Measurements from ENCODE around the gene GRIP1.

GRIP1 gene

DNA sequence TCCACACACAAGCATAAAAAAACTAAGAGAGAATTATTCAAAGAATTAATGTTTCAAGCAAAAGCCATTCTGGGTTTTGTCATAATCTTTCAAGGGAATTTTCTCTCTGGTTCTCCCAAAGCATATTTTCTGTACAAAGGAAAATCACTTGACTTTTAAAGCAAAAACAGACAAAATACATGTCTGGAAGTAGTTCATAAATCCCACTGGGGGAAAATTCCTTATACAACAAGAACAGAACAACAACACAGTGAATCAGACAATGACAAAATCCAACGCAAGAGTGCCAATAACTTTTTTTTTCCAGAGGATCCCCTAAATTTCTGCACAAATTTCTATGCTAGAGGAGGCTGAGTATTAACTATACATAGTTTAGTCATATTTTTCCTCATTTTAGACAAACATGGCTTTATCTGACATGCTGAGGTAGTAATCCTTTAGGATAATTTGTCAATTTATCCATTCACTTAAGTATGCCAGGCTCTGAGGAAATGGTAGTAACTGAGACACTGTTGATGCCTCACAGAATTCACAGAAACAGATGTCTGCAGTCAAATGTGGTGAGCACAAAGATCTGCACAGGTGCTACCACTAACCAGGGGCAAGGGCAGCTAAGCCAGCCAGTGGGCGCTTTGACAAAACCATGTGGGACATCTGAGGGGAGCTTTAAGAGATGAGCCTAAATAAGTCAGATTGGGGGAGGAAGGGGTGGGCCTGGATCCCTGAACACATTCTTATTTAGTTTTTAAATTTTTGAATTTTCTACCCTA lies 38.0 kb downstream of the GRIP1 start:
- H3K4me3 ChIP-seq (ENCODE audit: low read length in 2 of 2): no peak overlapping the region
- no peaks in the 10 kb centered on the region for H3K36me3 ChIP-seq (ENCODE audit: control insufficient read depth in 2 of 2, insufficient read depth in 2 of 2, low read length in 2 of 2)
- no peaks in the 10 kb centered on the region for H3K4me1 ChIP-seq (ENCODE audit: control insufficient read depth, insufficient read depth, low read length)

DNA sequence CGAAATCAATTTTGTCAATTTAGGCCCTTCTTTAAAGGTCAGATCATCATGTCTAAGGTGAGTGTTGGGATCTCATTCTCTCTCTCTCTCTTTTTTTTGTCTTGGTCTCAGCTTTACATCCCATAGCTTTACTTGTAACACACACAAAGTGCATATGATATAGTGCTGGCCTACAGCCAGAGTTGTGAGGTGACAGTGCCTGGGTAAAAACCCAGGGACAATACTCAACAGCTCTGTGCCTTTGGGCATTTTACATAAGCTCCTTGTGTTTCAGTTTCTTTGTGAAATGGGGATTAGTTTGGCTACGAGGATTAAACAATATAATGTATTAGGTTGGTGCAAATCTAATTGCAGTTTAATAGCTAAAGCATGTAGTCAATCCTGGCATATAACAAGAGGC lies 40.2 kb downstream of the GRIP1 start:
- Histone ChIP-seq H3K4me1 (ENCODE audit: control insufficient read depth, insufficient read depth, low read length) (no peaks in the 10 kb centered on the region), H3K4me3 (ENCODE audit: low read length in 2 of 2) (no peak overlapping the region), H3K27me3 (ENCODE audit: control insufficient read depth in 1 of 2, insufficient read depth in 2 of 2, low read length in 2 of 2) (no peaks in the 10 kb centered on the region), H3K27ac (ENCODE audit: low read length) (no peak overlapping the region), H3K9ac (ENCODE audit: low read length in 2 of 2) (no peak overlapping the region), H3K9me3 (ENCODE audit: control insufficient read depth in 2 of 2, low read length in 2 of 2) (no peaks in the 10 kb centered on the region), H3K36me3 (ENCODE audit: control insufficient read depth in 2 of 2, insufficient read depth in 2 of 2, low read length in 2 of 2) (no peaks in the 10 kb centered on the region)

More for the DNA sequence above, 38.0 kb downstream of the GRIP1 start:
- no peaks in the 10 kb centered on the region for H3K9me3 ChIP-seq (ENCODE audit: control insufficient read depth in 2 of 2, low read length in 2 of 2)
- H3K27me3 ChIP-seq (ENCODE audit: control insufficient read depth in 1 of 2, insufficient read depth in 2 of 2, low read length in 2 of 2): no peaks in the 10 kb centered on the region
- H3K27ac ChIP-seq (ENCODE audit: low read length): no peak overlapping the region
- H3K9ac ChIP-seq (ENCODE audit: low read length in 2 of 2): no peak overlapping the region

DNA sequence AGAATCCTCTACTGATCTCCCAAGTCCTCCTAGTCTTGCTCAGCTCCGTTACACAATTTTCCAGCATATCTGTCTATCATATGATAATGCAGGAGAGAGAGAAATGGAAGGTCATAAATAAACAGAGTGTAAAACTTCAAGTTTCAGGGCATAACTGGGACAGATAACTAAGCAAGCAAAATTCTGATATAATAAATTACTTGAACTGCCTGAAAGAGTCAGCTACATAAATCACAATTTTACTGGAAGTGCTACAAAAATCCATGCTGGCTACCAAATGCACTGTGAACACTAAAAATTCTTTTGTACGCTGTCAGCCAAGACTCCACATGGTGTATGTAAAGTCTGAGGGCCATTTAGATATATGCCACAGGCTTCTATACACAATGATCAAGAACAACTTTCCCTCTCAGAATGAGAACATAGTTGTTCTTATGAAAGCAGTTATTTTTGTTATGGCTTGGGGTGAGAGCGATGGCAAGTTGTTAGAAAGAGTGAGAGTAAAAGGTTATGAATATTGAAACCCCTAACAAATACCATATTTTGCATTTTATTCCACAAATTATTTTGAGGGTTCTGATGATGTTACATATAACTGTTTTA lies 41.1 kb downstream of the GRIP1 start:
- Histone ChIP-seq H3K36me3 (ENCODE audit: control insufficient read depth in 2 of 2, insufficient read depth in 2 of 2, low read length in 2 of 2) (no peaks in the 10 kb centered on the region), H3K4me3 (ENCODE audit: low read length in 2 of 2) (no peak overlapping the region), H3K27me3 (ENCODE audit: control insufficient read depth in 1 of 2, insufficient read depth in 2 of 2, low read length in 2 of 2) (no peaks in the 10 kb centered on the region), H3K9ac (ENCODE audit: low read length in 2 of 2) (no peak overlapping the region), H3K4me1 (ENCODE audit: control insufficient read depth, insufficient read depth, low read length) (no peaks in the 10 kb centered on the region), H3K27ac (ENCODE audit: low read length) (no peak overlapping the region), H3K9me3 (ENCODE audit: control insufficient read depth in 2 of 2, low read length in 2 of 2) (no peaks in the 10 kb centered on the region)

DNA sequence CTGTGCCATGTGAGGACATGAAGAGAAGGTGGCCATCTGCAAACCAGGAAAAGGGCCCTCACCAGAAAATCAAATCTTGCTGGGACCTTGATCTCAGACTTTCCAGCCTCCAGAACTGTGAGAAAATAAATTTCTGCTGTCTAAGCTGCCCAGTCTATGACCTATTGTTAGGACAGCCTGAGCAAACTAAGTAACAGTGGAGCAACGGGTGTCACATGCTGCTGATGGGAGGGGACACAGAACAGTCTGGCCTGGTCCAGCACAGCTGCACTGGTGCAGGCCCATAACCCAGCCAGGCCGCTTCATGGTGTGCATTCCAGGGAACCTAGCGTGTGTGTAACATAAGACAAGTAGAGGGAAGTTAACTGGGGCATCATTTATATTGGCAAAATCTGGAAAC lies 42.1 kb downstream of the GRIP1 start:
- H3K4me3 ChIP-seq (ENCODE audit: low read length in 2 of 2): no peak overlapping the region
- H3K27ac ChIP-seq (ENCODE audit: low read length): no peak overlapping the region
- no peaks in the 10 kb centered on the region for H3K36me3 ChIP-seq (ENCODE audit: control insufficient read depth in 2 of 2, insufficient read depth in 2 of 2, low read length in 2 of 2)
- H3K4me1 ChIP-seq (ENCODE audit: control insufficient read depth, insufficient read depth, low read length): no peaks in the 10 kb centered on the region
- H3K9ac ChIP-seq (ENCODE audit: low read length in 2 of 2): no peak overlapping the region
- H3K9me3 ChIP-seq (ENCODE audit: control insufficient read depth in 2 of 2, low read length in 2 of 2): no peaks in the 10 kb centered on the region
- no peaks in the 10 kb centered on the region for H3K27me3 ChIP-seq (ENCODE audit: control insufficient read depth in 1 of 2, insufficient read depth in 2 of 2, low read length in 2 of 2)

DNA sequence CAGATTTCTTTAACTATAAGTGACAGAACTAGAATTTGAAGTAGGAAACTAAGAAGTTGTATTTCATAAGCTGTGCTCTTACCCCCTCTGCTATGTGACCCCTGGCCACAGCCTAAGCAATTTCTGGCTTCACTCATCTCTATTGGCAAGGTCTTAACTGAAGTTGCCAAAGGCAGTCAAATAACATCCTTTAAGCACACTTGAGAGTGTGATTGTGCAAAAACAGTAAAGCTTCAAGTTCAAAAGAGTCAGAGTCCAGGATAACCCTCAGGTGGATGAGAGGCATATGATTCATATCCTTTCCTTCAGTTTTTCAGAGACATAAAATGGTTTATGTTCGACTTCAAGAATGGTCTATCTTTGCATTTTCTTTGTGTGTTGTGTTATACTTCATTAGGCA lies 45.2 kb downstream of the GRIP1 start:
- no peak overlapping the region for H3K9ac ChIP-seq (ENCODE audit: low read length in 2 of 2)
- H3K27me3 ChIP-seq (ENCODE audit: control insufficient read depth in 1 of 2, insufficient read depth in 2 of 2, low read length in 2 of 2): no peaks in the 10 kb centered on the region
- no peak overlapping the region for H3K27ac ChIP-seq (ENCODE audit: low read length)
- no peaks in the 10 kb centered on the region for H3K36me3 ChIP-seq (ENCODE audit: control insufficient read depth in 2 of 2, insufficient read depth in 2 of 2, low read length in 2 of 2)
- H3K4me1 ChIP-seq (ENCODE audit: control insufficient read depth, insufficient read depth, low read length): no peaks in the 10 kb centered on the region
- H3K9me3 ChIP-seq (ENCODE audit: control insufficient read depth in 2 of 2, low read length in 2 of 2): no peaks in the 10 kb centered on the region
- H3K4me3 ChIP-seq (ENCODE audit: low read length in 2 of 2): no peak overlapping the region

DNA sequence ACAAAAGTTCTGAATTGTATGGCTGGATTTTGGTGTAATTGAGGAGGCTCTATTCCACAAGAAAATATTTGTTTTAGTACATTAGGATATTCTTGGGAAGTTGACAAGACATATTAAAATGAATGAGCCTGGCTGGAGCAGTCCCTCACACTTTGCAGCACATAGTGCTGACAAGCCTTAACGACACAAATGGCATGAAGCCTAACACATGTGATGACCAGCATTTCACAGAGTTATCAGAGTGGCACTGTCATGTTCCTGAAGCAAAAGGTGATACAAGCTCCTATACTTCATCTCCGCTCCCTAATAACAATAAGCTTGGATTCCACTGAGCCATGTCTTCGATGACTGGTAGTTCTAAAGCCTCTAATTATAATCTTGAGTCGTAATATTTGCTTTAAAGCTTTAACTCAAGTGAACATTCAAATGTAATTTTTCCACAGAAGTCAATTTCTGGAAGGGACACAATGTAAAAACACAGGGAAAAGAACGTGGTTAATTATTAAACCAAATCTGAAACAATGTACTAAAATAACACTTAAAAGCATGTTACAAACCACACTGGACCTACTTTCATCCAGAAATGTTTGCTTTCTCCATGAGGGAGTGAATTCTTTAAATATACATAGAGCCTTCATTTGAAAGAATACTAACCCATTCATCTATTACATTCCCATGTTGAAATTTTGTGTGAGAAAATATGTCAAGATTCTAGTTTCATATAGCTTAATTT lies 49.6 kb downstream of the GRIP1 start:
- no peaks in the 10 kb centered on the region for H3K4me1 ChIP-seq (ENCODE audit: control insufficient read depth, insufficient read depth, low read length)
- H3K27ac ChIP-seq (ENCODE audit: low read length): no peak overlapping the region
- H3K9ac ChIP-seq (ENCODE audit: low read length in 2 of 2): no peak overlapping the region
- H3K4me3 ChIP-seq (ENCODE audit: low read length in 2 of 2): no peak overlapping the region
- H3K27me3 ChIP-seq (ENCODE audit: control insufficient read depth in 1 of 2, insufficient read depth in 2 of 2, low read length in 2 of 2): no peaks in the 10 kb centered on the region
- H3K36me3 ChIP-seq (ENCODE audit: control insufficient read depth in 2 of 2, insufficient read depth in 2 of 2, low read length in 2 of 2): no peaks in the 10 kb centered on the region
- no peaks in the 10 kb centered on the region for H3K9me3 ChIP-seq (ENCODE audit: control insufficient read depth in 2 of 2, low read length in 2 of 2)

DNA sequence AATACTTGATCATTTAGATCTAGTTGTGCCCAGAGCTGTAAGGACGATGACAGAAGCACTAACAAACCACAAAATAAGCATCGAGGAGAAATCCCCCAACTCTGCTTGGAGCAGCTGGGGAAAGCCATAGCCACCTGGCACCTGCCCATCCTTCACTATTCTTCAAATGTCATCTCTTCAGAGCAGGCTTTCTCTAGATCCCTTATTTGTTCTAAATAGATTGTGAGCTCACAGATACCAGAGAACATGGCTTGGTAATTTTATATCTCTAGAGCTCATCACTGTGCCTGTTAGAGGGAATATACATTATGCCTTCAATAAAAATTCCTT lies 50.9 kb downstream of the GRIP1 start:
- Histone ChIP-seq H3K36me3 (ENCODE audit: control insufficient read depth in 2 of 2, insufficient read depth in 2 of 2, low read length in 2 of 2) (no peaks in the 10 kb centered on the region), H3K27ac (ENCODE audit: low read length) (no peak overlapping the region), H3K4me3 (ENCODE audit: low read length in 2 of 2) (no peak overlapping the region), H3K4me1 (ENCODE audit: control insufficient read depth, insufficient read depth, low read length) (no peaks in the 10 kb centered on the region), H3K9ac (ENCODE audit: low read length in 2 of 2) (no peak overlapping the region), H3K27me3 (ENCODE audit: control insufficient read depth in 1 of 2, insufficient read depth in 2 of 2, low read length in 2 of 2) (no peaks in the 10 kb centered on the region), H3K9me3 (ENCODE audit: control insufficient read depth in 2 of 2, low read length in 2 of 2) (no peaks in the 10 kb centered on the region)

DNA sequence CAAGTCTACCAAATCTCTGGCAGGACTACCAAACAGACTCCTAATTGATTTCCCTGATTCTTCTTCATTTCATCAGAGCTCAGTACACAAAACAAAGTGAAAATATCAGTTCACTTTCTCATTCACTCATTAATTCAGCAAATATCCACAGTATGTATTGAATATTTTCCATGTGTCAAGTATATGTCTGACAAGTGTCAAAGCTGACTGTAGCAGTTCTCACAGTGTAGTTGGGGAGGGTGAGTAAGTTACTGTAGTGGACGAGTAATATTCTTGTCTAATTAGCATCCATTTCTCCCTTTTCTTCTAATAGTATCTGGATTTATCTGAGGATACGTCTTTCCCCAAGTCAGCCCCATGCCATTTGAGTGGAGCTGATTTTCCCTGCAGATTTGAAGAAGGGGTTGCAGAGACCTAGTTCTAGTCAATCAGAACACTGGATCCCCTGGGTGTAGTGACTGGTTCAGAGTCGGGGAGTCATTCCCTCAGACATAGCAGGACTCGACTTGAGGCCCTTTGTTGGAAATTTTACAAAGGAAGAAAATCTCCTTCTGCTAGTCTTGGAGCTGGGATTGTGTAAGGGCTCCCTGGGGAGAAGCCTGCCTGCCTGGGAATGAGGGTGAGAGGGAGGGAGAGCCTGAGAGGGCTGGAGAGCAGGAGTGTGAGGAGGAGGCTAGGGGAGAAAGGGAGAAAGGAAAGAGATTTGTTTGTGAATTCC lies 51.4 kb downstream of the GRIP1 start:
- Histone ChIP-seq H3K9me3 (ENCODE audit: control insufficient read depth in 2 of 2, low read length in 2 of 2) (no peaks in the 10 kb centered on the region), H3K36me3 (ENCODE audit: control insufficient read depth in 2 of 2, insufficient read depth in 2 of 2, low read length in 2 of 2) (no peaks in the 10 kb centered on the region), H3K9ac (ENCODE audit: low read length in 2 of 2) (no peak overlapping the region), H3K4me1 (ENCODE audit: control insufficient read depth, insufficient read depth, low read length) (no peaks in the 10 kb centered on the region), H3K27me3 (ENCODE audit: control insufficient read depth in 1 of 2, insufficient read depth in 2 of 2, low read length in 2 of 2) (no peaks in the 10 kb centered on the region), H3K27ac (ENCODE audit: low read length) (no peak overlapping the region), H3K4me3 (ENCODE audit: low read length in 2 of 2) (no peak overlapping the region)

DNA sequence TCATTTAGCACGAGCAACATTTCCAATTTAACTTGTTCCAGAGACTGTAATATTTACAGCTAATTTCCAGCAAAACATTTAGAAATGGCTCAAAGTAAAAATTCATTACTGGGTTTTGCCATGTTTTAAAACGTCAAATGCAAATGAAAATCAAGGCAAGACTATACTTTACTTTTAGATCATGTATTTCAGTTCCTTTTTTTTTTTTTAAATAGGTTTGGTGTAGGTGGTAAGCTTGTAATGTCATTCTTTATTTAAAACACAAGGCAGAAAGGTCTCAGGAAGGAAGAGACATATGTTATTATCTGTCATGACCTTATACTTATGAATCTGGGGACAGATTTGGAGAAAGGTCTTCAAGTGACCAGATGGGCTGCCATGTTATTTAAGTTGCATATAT lies 54.1 kb downstream of the GRIP1 start:
- Histone ChIP-seq H3K9ac (ENCODE audit: low read length in 2 of 2) (no peak overlapping the region), H3K27ac (ENCODE audit: low read length) (no peak overlapping the region), H3K36me3 (ENCODE audit: control insufficient read depth in 2 of 2, insufficient read depth in 2 of 2, low read length in 2 of 2) (no peaks in the 10 kb centered on the region), H3K27me3 (ENCODE audit: control insufficient read depth in 1 of 2, insufficient read depth in 2 of 2, low read length in 2 of 2) (no peaks in the 10 kb centered on the region), H3K4me3 (ENCODE audit: low read length in 2 of 2) (no peak overlapping the region), H3K9me3 (ENCODE audit: control insufficient read depth in 2 of 2, low read length in 2 of 2) (no peaks in the 10 kb centered on the region), H3K4me1 (ENCODE audit: control insufficient read depth, insufficient read depth, low read length) (no peaks in the 10 kb centered on the region)

DNA sequence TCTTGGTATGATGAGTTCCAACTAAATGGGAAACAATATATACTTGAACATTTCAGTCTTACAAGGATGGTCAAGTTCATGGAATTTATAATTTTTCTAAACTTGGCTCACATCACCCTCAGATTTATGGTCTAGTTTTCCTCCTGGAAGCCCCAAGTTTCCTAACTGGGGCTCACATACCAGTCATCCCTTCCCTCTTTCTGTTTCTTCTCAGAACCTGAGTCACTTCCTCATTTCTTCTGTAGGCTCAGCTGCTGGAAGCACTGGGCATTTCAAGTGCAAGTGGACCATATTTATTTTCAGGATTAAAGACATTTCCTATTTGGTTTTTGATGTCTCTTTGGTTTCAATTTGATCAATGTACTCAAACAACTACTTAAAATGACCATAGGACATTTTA lies 55.4 kb downstream of the GRIP1 start:
- Histone ChIP-seq H3K9me3 (ENCODE audit: control insufficient read depth in 2 of 2, low read length in 2 of 2) (no peaks in the 10 kb centered on the region), H3K27ac (ENCODE audit: low read length) (no peak overlapping the region), H3K27me3 (ENCODE audit: control insufficient read depth in 1 of 2, insufficient read depth in 2 of 2, low read length in 2 of 2) (no peaks in the 10 kb centered on the region), H3K9ac (ENCODE audit: low read length in 2 of 2) (no peak overlapping the region), H3K4me1 (ENCODE audit: control insufficient read depth, insufficient read depth, low read length) (no peaks in the 10 kb centered on the region), H3K4me3 (ENCODE audit: low read length in 2 of 2) (no peak overlapping the region), H3K36me3 (ENCODE audit: control insufficient read depth in 2 of 2, insufficient read depth in 2 of 2, low read length in 2 of 2) (no peaks in the 10 kb centered on the region)
